ENCODE measurements around the gene PGM5. TPM values are rescaled to one million over a fixed set of nuclear protein-coding genes. Genes with fewer than 3 reads are reported as not detected.

Gene PGM5
- total and polyA plus RNA-seq, 5 donors = 126 to 485 (median 342) TPM

DNA sequence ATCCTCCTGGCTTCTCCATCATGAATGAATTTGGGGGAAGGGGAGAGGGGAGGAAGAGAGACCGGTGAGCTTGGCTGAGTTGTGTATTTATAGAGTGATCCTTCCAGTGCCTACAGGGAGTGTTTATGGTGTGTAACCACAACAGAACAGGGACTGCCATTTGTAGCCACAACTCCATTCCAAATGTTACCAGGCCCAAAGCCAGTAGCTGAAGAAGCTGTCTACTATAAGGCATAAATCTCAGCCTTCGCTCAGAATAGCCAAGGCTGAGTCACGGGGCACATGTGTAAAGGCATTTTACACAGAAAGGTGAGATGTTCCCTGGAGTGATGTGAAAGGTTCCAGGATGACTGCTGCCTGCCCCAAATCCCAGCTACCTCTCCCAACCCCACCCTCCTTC lies 181.8 kb downstream of the PGM5 start:
- 42% methylated on average over 3 of the region's 3 CpGs for WGBS

DNA sequence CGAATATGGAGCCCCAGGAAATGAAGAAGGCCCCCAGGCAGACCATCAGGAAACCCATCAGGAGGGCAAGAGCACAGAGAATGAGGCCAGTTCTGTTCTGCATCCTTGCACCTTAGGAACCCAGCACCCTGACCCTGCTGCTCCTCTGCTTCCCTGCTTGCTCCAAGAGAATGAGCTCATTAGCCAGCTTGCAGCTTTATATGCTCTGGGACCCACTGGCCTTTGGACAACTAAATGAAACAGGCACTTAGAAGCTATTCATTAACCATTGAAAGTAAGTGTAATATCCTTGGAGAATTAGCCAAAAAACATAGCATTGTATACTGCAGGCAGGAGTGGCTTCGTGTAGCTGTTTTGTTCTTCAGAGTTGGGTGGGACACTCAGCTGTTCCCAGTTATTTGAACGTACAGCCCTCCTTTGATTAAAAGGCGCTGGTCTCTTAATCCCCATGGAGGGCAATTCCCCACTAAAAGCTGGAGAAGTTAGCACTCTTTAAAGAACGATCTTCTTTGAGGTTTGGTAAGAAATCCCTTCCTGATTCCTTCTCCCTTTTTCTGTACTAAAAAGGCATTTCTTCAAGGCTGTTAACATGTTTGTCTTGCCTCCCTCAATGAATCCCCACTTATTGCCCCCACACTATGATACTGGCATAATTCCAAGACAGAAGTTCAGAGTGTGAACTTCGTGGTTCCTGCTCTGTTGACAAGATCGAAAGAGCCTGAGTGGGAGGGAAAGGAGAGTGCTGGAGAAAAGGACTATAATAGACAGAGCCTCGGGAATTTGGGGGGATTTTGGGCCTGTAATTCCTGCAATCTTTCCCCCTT lies 184.5 kb downstream of the PGM5 start, which contains the start of gene TMEM252:
Gene TMEM252, minus strand, starts transcription at position 172 of the 824 bp plus-strand sequence. Its CDS starts 69 bp downstream, at position 103.
- no peaks in the 10 kb centered on the region for H3K9me3 ChIP-seq (ENCODE audit: control insufficient read depth, low read length)
- no peak within 1 kb of the TSS for H3K4me3 ChIP-seq (ENCODE audit: low read length)
- H3K27me3 ChIP-seq (ENCODE audit: control insufficient read depth, insufficient read depth) = no peaks in the 10 kb centered on the region
- intact Hi-C loops (cut with DNase I) = no loop called here
- peaks cover 8% of the 10 kb centered on the region for H3K4me1 ChIP-seq (ENCODE audit: control insufficient read depth, insufficient read depth, low read length)
- peak within 1 kb of the TSS; percentile 64 for H3K27ac ChIP-seq (ENCODE audit: low read length)
- no peak for DNase-seq
- 24% methylated on average over 8 of the region's 8 CpGs for WGBS
- ATAC-seq = no peak

More for the DNA sequence above, 181.8 kb downstream of the PGM5 start:
- intact Hi-C loops (cut with DNase I) = no loop called here
- Histone ChIP-seq H3K27ac (ENCODE audit: low read length) (peak overlapping the region; percentile 82), H3K27me3 (ENCODE audit: control insufficient read depth, insufficient read depth) (no peaks in the 10 kb centered on the region), H3K4me3 (ENCODE audit: low read length) (no peak overlapping the region), H3K4me1 (ENCODE audit: control insufficient read depth, insufficient read depth, low read length) (peaks cover 8% of the 10 kb centered on the region), H3K9me3 (ENCODE audit: control insufficient read depth, low read length) (no peaks in the 10 kb centered on the region)
- peak; percentile 75 to 81 for ATAC-seq
- DNase-seq = peak in 1 of 3 donors; percentile 58

DNA sequence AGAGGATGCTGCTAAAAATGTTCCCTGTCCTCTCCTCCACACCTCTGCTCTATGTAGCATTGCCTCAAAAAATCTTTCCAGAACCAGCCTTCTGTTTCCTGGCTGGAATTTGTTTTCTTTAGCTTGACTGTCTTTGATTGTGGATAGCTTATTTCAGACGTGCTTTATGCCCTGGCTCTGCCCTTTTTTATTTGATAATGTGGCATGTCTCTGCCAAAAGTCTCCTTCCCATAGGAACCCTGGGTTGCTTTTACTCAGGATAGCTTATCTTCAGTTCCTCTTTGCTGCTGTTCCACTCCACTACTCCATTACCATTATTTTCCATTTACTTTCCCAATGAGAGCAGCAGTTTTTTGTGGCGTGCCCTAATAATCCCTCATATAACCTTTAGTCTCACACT lies 185.2 kb downstream of the PGM5 start:
- Histone ChIP-seq H3K27ac (ENCODE audit: low read length) (peak overlapping the region; percentile 25), H3K4me1 (ENCODE audit: control insufficient read depth, insufficient read depth, low read length) (peaks cover 10% of the 10 kb centered on the region), H3K27me3 (ENCODE audit: control insufficient read depth, insufficient read depth) (no peaks in the 10 kb centered on the region), H3K4me3 (ENCODE audit: low read length) (no peak overlapping the region), H3K9me3 (ENCODE audit: control insufficient read depth, low read length) (no peaks in the 10 kb centered on the region)
- intact Hi-C loops (cut with DNase I) = no loop called here
- no peak for DNase-seq
- peak; percentile 25 to 75 for ATAC-seq
- WGBS = 24% methylated on average over 2 of the region's 2 CpGs

- no peak overlapping the region for H3K4me3 ChIP-seq (ENCODE audit: low read length)
- no peak for ATAC-seq
- no peak for DNase-seq
- H3K27ac ChIP-seq (ENCODE audit: low read length) = no peak overlapping the region
- WGBS = 91% methylated on average over 3 of the region's 3 CpGs
- H3K4me1 ChIP-seq (ENCODE audit: control insufficient read depth, insufficient read depth, low read length) = peaks cover 9% of the 10 kb centered on the region
- no peaks in the 10 kb centered on the region for H3K9me3 ChIP-seq (ENCODE audit: control insufficient read depth, low read length)
- H3K27me3 ChIP-seq (ENCODE audit: control insufficient read depth, insufficient read depth) = no peaks in the 10 kb centered on the region
- intact Hi-C loops (cut with DNase I) = no loop called here
Measured at GRCh38 chr9:68545033-68545705, 188.8 kb downstream of the PGM5 start.

GRCh38 chr9:68546596-68547390 lies 190.4 kb downstream of the PGM5 start:
- intact Hi-C loops (cut with DNase I) = no loop called here
- WGBS = 35% methylated on average over 6 of the region's 6 CpGs
- H3K9me3 ChIP-seq (ENCODE audit: control insufficient read depth, low read length) = no peaks in the 10 kb centered on the region
- H3K4me3 ChIP-seq (ENCODE audit: low read length) = no peak overlapping the region
- no peaks in the 10 kb centered on the region for H3K27me3 ChIP-seq (ENCODE audit: control insufficient read depth, insufficient read depth)
- peak overlapping the region; percentile 75 for H3K27ac ChIP-seq (ENCODE audit: low read length)
- H3K4me1 ChIP-seq (ENCODE audit: control insufficient read depth, insufficient read depth, low read length) = peaks cover 9% of the 10 kb centered on the region
- DNase-seq (peak in 2 of 3 donors; percentile 31 to 52), ATAC-seq (peak; percentile 74 to 83)

DNA sequence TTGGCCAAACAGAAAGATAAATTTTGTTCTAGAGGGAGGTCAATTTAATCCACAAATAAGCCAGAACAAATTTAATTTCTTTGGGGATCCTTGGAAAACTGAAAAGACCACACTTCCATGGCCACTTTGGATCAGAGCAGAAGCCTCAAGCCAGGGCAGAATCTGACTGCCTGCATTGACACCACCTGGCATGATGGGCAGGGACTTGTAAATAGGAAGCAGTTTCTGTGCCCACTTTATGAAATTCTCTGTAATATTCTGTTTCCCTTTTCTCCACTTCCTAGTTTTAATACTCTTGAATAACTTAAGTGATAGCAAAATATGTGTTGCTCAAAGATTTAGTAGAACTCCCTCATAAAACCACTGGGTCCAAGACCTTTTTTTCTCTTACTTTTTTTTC lies 191.0 kb downstream of the PGM5 start:
- intact Hi-C loops (cut with DNase I) = no loop called here
- Histone ChIP-seq H3K9me3 (ENCODE audit: control insufficient read depth, low read length) (no peaks in the 10 kb centered on the region), H3K4me1 (ENCODE audit: control insufficient read depth, insufficient read depth, low read length) (peaks cover 9% of the 10 kb centered on the region), H3K27me3 (ENCODE audit: control insufficient read depth, insufficient read depth) (no peaks in the 10 kb centered on the region), H3K27ac (ENCODE audit: low read length) (no peak overlapping the region), H3K4me3 (ENCODE audit: low read length) (no peak overlapping the region)
- no peak for DNase-seq
- ATAC-seq = no peak

DNA sequence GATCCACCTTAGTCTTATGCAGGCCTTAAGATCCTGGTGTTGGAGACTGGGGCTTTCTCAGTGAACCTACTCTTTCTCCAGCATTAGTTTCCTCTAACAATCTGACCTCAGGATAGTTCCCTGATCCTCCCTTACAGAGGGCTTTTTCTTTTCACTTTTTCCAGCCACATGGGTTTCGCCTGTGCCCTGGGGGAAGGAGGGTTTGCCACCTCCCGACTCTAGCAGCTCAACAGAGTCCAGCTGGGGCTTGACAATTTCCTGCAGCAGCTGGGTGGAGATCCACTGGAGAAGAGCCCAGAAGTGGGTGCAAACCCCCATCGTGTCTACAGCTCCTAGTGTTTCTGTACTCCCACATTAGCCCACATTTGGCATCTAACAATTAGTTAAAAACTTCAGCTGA lies 191.8 kb downstream of the PGM5 start:
- Histone ChIP-seq H3K4me3 (ENCODE audit: low read length) (no peak overlapping the region), H3K27ac (ENCODE audit: low read length) (no peak overlapping the region), H3K4me1 (ENCODE audit: control insufficient read depth, insufficient read depth, low read length) (peaks cover 9% of the 10 kb centered on the region), H3K9me3 (ENCODE audit: control insufficient read depth, low read length) (no peaks in the 10 kb centered on the region), H3K27me3 (ENCODE audit: control insufficient read depth, insufficient read depth) (no peaks in the 10 kb centered on the region)
- intact Hi-C loops (cut with DNase I) = no loop called here
- ATAC-seq (no peak), DNase-seq (no peak)
- WGBS = 31% methylated on average over 3 of the region's 3 CpGs

- Histone ChIP-seq H3K4me1 (ENCODE audit: control insufficient read depth, insufficient read depth, low read length) (peaks cover 9% of the 10 kb centered on the region), H3K4me3 (ENCODE audit: low read length) (no peak overlapping the region), H3K27ac (ENCODE audit: low read length) (no peak overlapping the region), H3K9me3 (ENCODE audit: control insufficient read depth, low read length) (no peaks in the 10 kb centered on the region), H3K27me3 (ENCODE audit: control insufficient read depth, insufficient read depth) (no peaks in the 10 kb centered on the region)
- intact Hi-C loops (cut with DNase I) = no loop called here
- ATAC-seq (peak in 1 of 2 donors; percentile 30), DNase-seq (no peak)
- 50% methylated on average over 4 of the region's 4 CpGs for WGBS
Measured at GRCh38 chr9:68551191-68551590, 194.8 kb downstream of the PGM5 start.

DNA sequence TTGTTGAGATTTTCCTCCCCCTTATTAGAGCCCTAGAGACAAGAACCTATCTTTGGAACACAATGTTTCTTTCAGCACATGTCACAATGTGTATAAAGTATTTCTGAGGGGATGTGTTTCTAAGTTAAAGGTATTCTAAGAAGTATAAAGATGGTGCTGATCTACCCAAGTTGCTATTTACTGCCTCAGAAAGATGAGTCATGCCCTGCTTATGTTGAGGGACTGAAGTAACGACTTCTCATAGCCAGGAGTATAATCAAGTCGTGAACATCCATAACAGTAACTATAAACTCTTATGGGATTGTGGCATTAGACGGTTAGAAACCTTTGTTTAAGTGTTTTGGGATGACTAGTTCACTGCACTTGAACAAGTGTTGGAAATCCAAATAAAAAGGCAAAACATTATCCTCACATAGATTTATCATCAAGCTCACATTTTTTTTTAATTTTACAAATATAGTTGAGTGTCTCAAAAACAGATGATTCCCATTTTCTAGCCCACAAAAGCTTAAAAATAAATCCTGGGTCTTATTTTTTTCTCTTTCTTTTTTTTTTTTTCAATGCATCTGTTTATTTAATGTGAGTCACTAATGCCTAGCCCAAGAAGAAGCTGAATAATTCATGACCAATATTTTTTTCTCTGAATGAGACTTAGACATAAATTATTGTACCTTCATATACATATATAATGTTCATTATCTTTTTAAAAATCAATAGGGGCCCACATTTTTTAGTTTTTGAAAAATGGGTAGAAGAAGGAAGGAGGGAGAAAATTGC lies 196.5 kb downstream of the PGM5 start:
- H3K27me3 ChIP-seq (ENCODE audit: control insufficient read depth, insufficient read depth) = no peaks in the 10 kb centered on the region
- no peaks in the 10 kb centered on the region for H3K9me3 ChIP-seq (ENCODE audit: control insufficient read depth, low read length)
- intact Hi-C loops (cut with DNase I) = no loop called here
- WGBS = 50% methylated on average over 3 of the region's 3 CpGs
- DNase-seq (no peak), ATAC-seq (peak in 1 of 2 donors; percentile 28)
- no peak overlapping the region for H3K27ac ChIP-seq (ENCODE audit: low read length)
- H3K4me1 ChIP-seq (ENCODE audit: control insufficient read depth, insufficient read depth, low read length) = peaks cover 5% of the 10 kb centered on the region
- no peak overlapping the region for H3K4me3 ChIP-seq (ENCODE audit: low read length)

- Histone ChIP-seq H3K27ac (ENCODE audit: low read length) (no peak overlapping the region), H3K9me3 (ENCODE audit: control insufficient read depth, low read length) (no peaks in the 10 kb centered on the region), H3K4me3 (ENCODE audit: low read length) (no peak overlapping the region), H3K27me3 (ENCODE audit: control insufficient read depth, insufficient read depth) (no peaks in the 10 kb centered on the region), H3K4me1 (ENCODE audit: control insufficient read depth, insufficient read depth, low read length) (peaks cover 13% of the 10 kb centered on the region)
- DNase-seq (no peak), ATAC-seq (no peak)
- WGBS = 67% methylated on average over 1 of the region's 1 CpG
- intact Hi-C loops (cut with DNase I) = no loop called here
Measured at GRCh38 chr9:68555437-68556150, 199.2 kb downstream of the PGM5 start.

All from right cardiac atrium (tissue), 5 donors.